EL (cell line): ENCODE data around the gene AKR7A3.

ENCODE experiments used
- DNase-seq: peaks from one replicate; pipeline ENCODE4 v3.0.0-alpha.2; 2016

The AKR7A3 gene

DNA sequence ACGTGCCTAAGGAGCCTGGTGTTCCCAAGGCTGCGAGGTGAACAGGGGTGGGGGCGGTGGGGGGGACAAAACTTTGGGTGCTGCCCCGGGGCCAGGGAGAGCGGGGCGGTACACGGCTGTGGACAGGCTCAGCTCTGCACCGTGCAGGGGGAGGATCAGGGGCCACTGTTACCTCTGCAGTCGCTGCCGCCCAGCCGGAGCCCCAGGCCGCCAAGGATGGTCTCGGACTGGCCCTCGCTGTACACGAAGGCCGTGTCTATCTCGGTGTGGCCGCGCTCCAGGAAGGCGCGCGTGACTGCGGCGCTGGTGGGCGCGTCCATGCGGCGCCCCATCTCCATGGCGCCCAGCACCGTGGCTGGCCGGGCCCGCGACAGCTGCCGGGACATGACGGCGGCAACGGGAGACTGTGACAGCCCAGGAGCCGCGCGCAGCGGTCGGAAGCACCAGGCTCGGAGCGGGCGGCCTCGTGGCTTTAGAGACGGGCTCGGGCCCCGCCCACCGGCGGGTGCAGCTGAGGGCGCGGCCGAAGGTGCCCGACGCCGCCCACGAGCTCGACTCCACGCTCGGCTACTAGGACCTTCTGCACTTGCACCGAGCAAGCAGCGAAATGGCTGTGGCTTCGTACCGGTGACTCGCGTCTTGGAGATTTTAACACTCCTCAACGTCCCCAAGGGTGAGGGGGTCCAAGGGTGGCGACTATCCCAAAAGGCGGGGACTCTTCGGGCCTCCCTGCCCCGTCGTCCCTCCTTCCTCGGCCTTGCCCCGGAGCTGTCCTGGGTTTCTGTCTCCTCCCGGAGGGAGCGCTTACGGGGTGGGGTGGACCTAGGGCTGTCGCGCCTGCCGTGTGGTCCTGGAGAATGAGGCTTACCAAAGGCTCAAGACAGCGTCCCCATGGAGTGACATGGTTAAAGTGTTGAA lies at the start of gene AKR7A3:
TSS of gene AKR7A3 (minus strand) at position 447 of the 918 bp plus-strand sequence. CDS start at position 386, 61 bp downstream.
- DNase-seq, result peak; percentile 30

DNA sequence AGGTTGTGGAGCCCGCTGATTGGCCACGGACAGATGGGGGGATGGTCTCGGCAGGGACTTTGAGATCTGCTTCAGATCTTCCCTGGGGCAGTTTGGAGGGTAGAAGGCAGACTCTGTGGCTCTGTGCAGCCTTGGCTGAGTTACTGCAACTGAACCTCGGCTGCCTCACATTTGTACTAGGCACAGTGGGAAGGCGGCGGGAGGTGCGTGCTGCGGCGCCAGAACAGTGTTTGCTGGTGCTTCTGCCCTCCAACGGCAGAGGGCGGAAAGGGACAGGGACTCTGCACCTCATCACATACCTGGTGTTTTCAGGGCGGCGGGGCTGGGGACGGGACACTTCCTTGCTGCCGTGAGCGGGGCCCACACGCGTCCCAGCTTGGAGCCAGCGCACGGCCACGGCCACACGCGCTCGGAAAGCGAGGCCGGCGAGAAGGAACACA lies 49.8 kb upstream of the AKR7A3 start:
- no peak for DNase-seq

DNA sequence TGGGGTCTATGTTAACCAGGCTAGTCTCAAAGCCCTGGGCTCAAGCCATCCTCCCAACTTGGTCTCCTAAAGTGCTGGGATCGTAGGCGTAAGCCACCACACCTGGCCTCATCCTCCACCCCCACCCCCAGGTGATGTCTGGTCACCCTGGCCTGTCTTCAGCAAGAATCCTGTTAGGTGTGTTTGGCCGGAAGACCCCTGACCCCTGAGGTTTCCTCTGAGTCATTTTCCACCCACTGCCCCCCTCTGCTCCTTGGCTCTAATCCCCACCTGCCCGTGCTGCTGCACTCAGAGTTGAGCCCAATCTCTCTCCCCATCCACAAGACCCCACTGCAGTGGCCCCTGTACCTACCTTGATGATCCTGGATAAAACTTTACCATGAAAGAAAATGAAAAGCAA lies 48.7 kb upstream of the AKR7A3 start:
- no peak for DNase-seq

DNA sequence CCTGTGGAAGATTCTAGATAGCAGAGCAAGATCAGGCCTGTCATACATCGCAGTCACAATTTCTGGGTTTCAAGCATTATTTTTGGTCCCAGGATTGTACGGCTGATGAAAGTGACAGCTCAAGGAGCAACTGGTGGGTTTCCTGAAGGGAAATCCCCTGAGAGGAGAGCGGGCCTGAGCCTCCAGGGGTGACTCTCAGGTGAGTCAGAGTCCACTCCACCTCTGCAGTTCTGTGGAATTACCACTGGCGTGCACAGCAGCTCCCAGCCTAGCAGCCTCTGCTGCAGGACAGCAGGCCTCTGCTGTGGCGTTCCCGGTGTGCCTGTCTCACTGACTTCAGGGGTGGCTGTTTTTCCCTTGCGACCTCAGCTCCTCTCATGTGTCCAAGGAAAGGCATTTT lies 48.0 kb upstream of the AKR7A3 start:
- peak; percentile 32 for DNase-seq

DNA sequence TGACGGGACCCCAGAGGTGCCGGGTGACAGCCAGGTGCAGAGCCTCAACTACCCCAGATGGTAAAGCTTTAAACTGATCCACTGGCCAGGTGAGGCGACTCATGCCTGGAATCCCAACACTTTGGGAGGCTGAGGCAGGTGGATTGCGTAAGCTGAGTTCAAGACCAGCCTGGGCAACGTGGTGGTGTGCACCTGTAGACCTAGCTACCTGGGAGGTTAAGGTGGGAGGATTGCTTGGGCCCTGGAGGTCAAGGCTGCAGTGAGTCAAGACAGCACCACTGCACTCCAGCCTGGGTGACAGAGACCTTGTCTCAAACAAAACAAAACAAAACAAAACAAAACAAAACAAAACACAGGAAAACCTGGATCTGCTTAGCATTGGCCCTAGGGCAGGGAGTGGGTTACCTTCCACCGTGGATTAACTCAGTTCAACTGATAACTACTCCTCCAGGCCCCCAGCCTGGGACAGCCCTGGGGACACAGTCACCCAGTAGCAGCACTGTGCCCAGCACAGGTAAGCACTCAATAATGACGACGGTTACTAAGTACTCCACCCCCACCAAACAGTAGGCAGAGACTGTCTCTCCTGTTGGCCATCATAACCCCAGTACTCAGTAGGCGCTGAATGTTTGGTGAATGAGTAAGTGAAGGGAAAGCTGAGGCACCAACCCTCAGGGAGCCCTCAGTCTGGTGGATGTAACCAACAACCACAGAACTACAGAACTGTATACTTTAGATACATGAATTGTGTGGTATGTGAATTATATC lies 45.2 kb upstream of the AKR7A3 start:
- DNase-seq, result peak; percentile 42

DNA sequence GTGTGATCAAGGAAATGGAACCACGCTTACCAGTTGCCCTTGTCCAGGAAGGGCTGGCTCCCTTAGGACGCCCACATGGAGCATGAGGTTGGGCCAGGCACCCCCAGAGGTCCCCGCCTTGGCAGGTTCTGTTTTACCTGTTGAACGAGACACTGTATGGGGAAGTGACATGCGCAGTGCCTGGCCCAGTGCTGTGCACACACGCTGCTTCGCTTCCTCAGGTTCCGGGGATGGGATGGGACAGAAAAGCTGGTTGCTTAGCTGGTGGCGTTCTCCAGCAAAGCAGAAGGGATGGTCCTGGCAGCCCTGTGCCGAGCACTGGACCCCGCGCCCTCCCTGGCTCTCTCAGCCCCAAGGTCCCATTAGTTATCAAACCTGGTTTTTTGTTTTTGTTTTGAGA lies 44.3 kb upstream of the AKR7A3 start:
- no peak for DNase-seq

DNA sequence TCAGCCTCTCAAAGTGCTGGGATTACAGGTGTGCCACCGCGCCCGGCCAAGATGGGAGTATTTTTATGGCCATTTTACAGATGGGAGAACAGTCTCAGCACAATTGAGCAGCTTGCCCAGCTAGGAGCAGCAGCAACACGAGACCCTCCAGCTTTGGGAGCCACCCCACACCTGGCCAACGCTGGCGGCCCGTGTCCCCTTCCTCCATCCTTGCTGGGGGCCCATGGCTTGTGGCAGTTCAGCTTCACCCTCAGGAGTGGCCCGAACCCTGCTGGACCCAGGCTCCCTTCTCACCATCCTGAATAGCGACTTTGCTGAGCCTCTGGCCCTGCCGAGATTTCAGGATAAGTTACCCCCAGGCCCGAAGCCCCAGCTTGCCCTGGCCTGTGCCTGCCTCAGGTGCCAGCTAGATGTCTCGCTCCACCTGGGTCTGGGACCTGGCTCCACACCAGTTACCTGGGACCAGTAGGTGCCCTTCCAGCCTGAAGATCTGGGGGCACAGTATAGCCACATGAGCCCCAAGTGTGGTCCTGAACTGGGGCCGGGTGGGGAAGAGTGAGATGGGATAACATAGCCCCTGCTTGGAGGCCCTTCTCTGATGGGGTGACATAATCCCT lies 42.8 kb upstream of the AKR7A3 start:
- DNase-seq, result no peak

DNA sequence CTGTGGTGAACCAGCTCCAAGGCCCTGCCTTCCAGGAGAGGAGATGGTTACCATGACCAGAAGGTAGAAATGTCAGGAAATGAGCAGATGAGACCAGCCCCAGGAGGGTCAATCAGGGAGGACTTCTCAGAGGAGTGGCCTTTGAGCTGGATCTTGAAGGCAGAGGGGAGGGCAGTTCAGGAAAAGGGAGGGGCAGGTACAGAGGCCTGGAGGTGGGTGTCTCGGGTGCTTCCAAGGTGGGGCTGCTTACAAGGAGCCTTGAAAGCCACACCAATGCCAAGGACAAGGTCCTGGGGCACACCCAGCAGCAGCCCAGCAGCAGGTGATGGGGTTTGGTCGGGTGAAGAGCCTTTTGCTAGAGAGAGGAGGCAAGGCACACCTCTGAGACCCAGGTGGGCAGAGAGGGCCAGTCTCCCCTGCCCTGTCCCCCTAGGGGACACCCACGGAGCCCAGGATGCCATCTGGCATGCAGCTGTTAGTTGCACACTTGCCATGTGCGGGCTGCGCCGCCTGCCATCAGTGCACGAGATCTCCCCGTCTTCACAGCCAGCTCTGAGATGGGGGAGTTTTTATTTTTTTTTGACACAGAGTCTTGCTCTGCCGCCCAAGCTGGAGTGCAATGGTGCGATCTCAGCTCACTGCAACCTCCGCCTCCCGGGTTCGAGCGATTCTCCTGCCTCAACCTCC lies 42.0 kb upstream of the AKR7A3 start:
- no peak for DNase-seq

DNA sequence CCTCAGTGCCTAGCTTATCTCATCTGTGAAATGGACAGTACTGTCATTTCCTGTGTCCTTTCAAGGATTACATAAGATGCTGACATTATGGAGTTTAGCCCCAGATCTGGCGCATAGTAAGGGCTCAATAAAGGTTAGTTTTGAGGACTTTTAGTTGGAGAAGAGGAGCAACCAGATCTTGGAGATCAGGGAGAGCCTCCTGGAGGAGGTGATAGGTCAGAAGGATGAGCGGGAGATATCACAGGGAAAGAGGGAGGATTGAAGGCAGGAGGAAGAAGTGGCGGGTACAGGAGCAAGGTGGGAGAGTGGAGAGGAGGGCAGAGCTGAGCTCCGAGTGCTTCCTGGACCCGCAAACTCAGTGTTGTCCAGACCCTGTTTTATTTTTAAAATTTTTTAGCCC lies 41.0 kb upstream of the AKR7A3 start:
- DNase-seq, result no peak

DNA sequence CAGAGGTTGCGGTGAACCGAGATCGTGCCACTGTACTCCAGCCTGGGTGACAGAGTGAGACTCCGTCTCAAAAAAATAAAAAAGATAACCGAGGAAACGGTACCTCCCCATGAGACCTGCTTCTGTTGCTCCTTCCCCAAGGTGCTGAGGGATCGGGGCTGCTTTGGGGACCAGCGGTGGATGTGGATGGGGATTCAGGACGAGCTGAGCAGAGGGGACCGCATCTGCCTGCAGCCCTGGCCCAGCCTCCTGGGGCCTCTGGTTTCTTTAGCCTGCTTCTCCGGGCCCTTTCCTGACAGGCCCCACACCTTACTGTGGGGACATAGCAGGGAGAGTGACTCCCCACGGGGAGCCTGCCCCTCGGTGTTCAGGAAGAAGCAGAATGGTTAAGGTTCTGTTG lies 40.6 kb upstream of the AKR7A3 start:
- no peak for DNase-seq

DNA sequence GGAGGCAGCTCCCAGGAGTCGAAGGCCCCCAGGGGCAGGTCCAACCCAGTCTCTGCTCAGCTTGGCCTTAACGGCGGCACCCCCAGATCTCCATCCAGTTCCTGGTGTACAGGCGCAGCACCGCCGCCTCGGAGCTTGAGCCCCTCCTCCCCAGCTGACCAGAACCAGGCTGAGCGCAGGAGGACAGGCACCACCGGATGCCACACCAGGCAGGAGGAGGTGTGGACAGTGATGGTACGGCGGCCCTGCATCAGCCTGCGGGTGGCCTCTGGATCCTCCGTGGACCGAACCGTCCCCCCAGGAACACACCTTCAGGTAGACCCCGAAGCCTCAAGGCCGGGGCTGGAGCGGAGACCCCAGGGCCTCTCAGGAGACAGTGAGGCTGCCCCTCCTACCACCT lies 39.9 kb upstream of the AKR7A3 start:
- no peak for DNase-seq

DNA sequence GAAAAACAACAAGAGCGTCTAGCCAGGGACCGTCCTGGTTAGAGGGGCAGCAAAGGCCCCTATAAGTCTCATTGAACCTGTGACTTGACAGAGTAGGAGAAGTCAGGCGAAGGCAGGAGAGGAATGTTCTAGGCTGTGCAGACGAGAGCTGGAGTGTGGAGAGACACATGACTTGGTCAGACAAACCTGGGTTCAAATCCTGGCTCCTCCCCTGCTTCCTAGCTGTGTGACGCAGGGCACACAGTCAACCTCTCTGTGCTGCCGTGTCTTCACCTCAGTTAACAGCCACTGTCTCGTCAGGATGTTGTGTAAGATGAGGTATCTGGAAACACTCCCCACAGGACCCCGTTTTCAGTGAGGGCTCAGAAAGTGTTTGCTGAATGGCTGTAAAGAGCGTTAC lies 39.2 kb upstream of the AKR7A3 start:
- no peak for DNase-seq

DNA sequence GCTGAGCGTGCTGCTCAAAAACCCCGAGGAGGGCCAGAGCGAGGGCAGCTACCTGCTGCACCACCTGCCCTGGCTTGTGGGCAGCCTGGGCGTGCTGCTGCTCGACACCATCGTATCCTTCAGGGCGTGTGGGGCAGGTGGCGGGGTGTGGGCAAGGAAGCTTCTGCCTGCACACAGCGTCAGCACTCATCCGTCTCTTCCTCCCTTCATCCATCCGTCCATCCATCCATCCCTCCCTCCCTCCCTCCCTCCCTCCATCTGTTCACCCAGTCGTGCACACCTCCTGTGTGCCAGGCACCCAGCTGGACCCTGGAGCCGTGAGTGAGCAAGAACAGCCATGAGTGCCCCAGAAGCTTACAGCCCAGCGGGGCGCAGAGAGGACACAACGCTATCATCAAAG lies 38.7 kb upstream of the AKR7A3 start:
- no peak for DNase-seq

DNA sequence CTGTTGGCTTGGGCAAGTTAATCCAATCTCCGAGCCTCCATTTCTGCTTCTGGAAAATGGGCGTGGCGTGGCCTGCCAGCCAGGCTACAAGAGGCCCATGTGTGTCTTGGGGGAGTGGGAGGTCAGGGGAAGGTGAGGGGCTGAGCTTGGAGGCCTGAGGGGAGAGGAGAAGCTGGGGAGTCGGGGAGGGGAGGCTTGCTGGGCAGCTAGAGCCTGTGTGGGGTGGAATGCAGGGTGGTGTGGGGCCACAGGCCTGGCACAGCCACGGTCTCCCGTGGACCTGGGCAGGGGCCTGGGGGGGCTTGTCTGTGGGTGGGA lies 38.1 kb upstream of the AKR7A3 start:
- no peak for DNase-seq

DNA sequence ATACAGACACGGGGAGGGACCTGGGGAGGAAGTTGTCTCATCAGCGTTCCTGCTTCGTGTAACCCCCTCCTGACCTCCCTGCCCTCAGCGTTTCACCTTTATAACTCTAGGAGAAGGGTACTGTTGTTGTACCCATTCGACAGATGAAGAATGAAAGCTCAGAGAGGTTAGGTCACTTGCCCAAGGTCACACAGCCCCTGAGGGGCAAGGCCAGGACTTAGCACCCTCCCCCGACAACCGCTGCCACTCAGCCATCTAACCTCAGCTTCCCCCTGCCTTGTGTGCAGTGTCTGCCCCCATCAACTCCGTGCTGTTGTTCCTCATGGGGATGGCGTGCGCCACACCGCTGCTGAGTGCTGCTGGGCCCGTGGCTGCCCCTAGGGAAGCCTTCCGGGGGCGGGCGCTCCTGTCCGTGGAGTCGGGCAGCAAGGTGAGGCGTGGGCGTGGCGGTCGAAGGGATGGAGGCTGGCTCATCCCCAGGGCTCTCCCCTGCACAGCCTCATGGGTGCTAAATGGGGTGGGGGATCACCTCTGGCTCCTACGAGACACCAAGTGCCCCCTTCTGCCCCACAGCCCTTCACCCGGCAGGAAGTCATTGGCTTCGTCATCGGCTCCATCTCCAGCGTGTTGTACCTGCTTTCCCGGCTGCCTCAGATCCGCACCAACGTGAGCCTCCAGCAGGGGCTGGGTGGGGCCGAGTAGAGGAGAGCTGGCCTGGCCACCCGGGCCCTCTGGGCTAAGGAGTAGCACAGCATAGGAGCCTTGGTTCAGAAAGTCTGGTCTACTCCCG lies 37.6 kb upstream of the AKR7A3 start:
- DNase-seq, result no peak

DNA sequence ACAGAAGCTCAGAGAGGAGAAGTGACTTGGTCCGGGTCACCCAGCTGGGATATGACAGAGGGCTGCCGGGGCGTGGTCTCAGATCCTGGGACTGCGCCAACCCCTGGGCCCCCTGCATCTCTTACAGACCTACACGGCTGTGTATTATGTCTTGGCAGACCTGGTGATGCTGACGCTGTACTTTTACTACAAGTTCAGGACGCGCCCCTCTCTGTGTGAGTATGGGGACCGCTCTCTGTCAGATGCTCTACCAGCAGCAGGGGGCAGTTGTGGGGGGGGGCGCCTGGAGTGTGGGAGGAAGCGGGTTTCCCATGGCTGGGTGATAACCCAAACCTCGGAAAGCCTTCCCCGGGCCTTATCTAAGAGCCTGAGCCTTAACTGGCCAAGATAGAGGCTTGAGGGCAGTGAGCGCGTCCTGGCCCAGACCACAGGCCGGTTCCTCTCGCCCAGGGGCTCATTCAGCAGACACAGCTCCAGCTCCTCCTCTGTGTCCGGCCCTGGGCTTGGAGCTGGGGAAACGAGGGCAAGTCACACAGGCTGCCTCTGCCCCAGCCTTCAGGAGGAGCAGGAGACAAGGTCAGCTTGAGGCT lies 36.9 kb upstream of the AKR7A3 start:
- DNase-seq, result no peak

DNA sequence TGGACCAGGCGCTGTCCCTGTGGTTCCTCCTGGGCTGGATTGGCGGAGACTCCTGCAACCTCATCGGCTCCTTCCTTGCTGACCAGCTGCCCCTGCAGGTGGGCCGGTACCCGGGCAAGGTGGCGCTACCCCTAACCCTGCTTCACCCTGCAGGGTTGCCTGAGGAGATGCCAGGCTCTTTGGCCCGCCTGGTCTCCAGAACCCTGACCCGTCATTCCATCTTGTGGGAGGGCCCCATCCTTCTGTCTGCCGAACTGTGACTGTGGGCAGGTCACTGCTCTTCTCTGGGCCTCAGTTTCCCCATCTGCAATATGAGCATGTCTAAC lies 36.1 kb upstream of the AKR7A3 start:
- no peak for DNase-seq

DNA sequence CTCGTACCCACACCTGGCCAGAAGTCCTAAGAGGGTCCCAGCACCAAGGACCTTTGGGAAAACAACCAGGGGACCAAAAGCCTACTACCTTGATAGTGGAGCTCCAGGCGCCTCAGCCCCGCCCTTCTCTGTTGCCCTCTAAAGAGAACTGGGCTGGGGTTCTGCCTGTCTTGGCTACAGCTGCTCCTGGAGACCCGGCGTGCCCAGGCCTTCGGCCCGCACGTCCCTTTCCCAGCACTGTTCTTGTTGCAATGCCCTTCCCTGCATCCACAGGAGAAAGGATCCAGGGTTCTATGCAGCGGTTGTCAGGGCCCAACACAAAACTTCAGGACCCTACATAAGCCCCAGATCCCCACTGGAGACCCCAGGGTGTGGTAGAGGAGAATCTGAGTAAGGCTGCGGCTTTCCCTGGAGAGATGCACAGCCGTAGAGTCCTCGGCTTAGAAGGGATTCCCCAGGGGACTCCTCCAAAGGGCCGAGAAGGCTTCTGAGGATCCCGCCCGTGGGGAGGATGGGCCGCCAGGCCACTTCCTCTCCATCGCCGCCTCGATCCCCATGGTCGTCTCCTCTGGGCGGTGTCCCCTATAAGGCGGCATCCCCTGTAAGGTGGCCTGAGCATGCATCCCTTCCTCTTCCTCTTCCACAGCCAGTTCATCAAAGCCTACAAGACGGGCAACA lies 35.6 kb upstream of the AKR7A3 start:
- no peak for DNase-seq

DNA sequence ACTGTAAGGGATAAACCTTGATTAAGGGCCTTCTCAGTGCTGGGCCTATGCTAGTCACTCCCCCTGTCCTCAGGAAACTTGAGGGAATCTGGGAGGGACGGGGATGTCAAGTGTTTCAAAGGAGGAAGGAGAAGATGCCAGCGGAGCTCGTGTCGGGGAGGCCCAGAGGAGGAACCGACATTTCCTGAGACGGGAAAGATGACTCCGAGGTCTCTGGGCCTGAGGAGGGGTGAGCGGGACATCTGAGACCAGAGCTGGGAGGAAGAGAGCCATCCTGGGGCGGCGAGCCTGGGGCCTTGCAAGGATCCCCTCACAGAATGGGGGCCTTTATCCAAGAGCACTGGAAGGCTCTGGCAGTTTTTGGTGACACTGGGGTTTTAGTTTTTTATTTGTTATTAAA lies 33.9 kb upstream of the AKR7A3 start:
- no peak for DNase-seq

DNA sequence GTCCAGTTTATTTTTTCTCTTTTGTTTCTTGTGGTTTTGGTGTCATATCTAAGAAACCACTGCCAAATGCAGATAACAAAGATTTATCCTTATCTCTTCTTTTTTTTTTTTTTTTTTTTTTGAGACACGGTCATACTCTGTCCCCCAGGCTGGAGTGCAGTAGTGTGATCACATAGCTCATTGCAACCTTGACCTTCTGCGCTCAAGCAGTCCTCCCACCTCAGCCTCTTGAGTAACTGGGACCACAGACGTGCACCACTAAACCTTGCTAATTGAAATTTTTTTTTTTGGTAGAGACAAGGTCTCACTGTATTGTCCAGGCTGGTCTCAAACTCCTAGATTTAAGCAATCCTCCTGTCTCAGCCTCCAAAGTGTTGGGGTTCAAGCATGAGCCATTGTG lies 32.5 kb upstream of the AKR7A3 start:
- DNase-seq, result no peak

DNA sequence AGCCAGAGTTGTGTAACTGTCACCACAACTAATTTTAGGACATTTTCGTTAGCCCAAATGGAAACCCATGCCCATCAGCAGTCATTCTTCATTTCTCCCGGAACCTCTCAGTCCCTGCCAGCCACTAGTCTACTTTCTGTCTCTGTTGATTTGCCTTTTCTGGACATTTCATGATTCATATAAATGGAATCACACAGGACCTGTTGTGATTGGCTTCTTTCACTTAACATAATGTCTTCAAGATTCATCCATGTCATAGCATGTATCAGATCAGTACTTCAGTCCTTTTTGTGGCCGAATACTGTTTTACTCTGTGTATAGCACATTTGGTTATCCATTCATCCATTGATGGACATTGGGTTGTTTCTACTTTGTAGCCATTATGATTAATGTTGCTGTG lies 30.6 kb upstream of the AKR7A3 start:
- DNase-seq, result no peak
